HepG2 (cell line): Measurements from ENCODE around the gene SPTBN5. TPM values are rescaled to one million over a fixed set of nuclear protein-coding genes. Genes with fewer than 3 reads are reported as not detected.

Source experiments
- CEBPB ChIP-seq: IDR thresholded peaks from 2 replicates; pipeline ENCODE4 v1.6.1; 2011; ENCODE audit warnings: low read depth, low read length, improper control_type of control experiment, borderline replicate concordance
- HOXD1 ChIP-seq: sonication (generic); formaldehyde crosslinking; IDR thresholded peaks from 2 replicates; pipeline ENCODE4 v1.5.0; 2020; ENCODE audit warnings: missing genetic modification reagents
- KAT8 ChIP-seq: IDR thresholded peaks from 2 replicates; pipeline ENCODE4 v1.6.1; 2016; ENCODE audit warnings: missing genetic modification reagents, missing compliant biosample characterization
- SP2 ChIP-seq: sonication (generic); formaldehyde crosslinking; IDR thresholded peaks from 2 replicates; pipeline ENCODE4 v1.5.1; 2020; ENCODE audit warnings: mild to moderate bottlenecking, missing genetic modification reagents
- ZFAT ChIP-seq: sonication (generic); formaldehyde crosslinking; conservative IDR thresholded peaks from 2 replicates; pipeline ENCODE4 v1.8.1; 2023; ENCODE audit warnings: missing genetic modification reagents, inconsistent platforms
- ZMYM4 ChIP-seq: sonication (generic); formaldehyde crosslinking; IDR thresholded peaks from 2 replicates; pipeline ENCODE4 v1.8.1; 2023; ENCODE audit warnings: mild to moderate bottlenecking, missing genetic modification reagents
- ZNF350 ChIP-seq: sonication (generic); formaldehyde crosslinking; IDR thresholded peaks from 2 replicates; pipeline ENCODE4 v1.4.0; 2020; ENCODE audit warnings: mild to moderate bottlenecking, low read depth, missing genetic modification reagents, borderline replicate concordance
- ZNF577 ChIP-seq: sonication (generic); formaldehyde crosslinking; IDR thresholded peaks from 2 replicates; pipeline ENCODE4 v1.4.0; 2020; ENCODE audit warnings: mild to moderate bottlenecking, low read depth, missing genetic modification reagents, borderline replicate concordance
- ZNF678 ChIP-seq: sonication (generic); formaldehyde crosslinking; IDR thresholded peaks from 2 replicates; pipeline ENCODE4 v1.4.0; 2020; ENCODE audit warnings: mild to moderate bottlenecking, missing genetic modification reagents
- polyA plus RNA-seq, 8 experiments: library from polyadenylated mRNA; depleted of rRNA in 3 of 8; stranded (reverse) in 7 of 8; unstranded in 1 of 8; fragments of >200 nt; fragmentation: Illumina TruSeq in 4 of 8; extraction: Trizol in 4 of 8; gene quantifications; 2 replicates each; pipeline versions ENCODE4 v1.2.1 to v1.2.3, GENCODE V29; 2011 to 2016; ENCODE audit warnings: low read depth in 4 of 8, missing spikeins in 1 of 8, mixed read lengths in 1 of 8; ENCODE audit not compliant: insufficient read depth in 1 of 8
- total RNA-seq, 5 experiments: library from RNA; depleted of rRNA; stranded (reverse); fragments of >200 nt; fragmentation: Illumina TruSeq; extraction: Trizol; gene quantifications; 2 replicates each; pipeline ENCODE4 v1.2.3, GENCODE V29; 2016; ENCODE audit warnings: low read depth in 1 of 5
- TF ChIP-seq, protein P1 (sequence below): sonication (generic); formaldehyde crosslinking; IDR thresholded peaks from 2 replicates; pipeline ENCODE4 v1.4.0; 2020; ENCODE audit warnings: missing genetic modification reagents
- TF ChIP-seq, protein P2 (sequence below): sonication (generic); formaldehyde crosslinking; IDR thresholded peaks from 2 replicates; pipeline ENCODE4 v1.4.0; 2020; ENCODE audit warnings: missing genetic modification reagents

Gene SPTBN5
- total and polyA plus RNA-seq, 2 of the 13 experiments (the other 11 are each of a cell fraction or from before 2014, with no cell fraction given), result 0.01 to 0.07 TPM

DNA sequence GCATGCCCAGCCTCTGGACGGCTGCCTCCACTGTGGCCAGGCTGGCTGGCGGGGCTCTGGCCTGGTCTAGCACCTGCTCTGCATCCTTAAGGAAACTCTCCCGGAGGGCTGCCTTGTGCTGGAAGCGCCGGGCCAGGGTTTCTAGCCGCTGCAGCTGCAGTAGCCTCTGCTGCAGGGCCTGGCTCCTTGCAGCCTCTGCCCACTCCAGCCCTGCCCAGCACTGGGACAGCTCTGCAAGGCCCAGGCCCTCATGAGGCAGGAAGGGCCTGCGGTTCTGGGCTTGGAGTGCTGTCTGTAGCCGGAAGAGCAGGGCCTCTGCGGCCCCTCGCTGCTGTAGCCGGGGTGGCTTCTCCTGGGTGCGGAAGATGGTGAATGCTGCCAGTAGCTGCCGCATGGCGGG is 8.0 kb downstream of the SPTBN5 start (continued):
- TF ChIP-seq HOXD1 (CRISPR knock-in tag) (no peak), ZNF577 (CRISPR knock-in tag) (no peak), ZFAT (CRISPR knock-in tag) (no peak), ZNF350 (CRISPR knock-in tag) (no peak), CEBPB (no peak), KAT8 (CRISPR knock-in tag) (no peak), ZMYM4 (CRISPR knock-in tag) (no peak), SP2 (no peak), ZNF678 (CRISPR knock-in tag) (no peak)
- TF ChIP-seq, protein P1, sequence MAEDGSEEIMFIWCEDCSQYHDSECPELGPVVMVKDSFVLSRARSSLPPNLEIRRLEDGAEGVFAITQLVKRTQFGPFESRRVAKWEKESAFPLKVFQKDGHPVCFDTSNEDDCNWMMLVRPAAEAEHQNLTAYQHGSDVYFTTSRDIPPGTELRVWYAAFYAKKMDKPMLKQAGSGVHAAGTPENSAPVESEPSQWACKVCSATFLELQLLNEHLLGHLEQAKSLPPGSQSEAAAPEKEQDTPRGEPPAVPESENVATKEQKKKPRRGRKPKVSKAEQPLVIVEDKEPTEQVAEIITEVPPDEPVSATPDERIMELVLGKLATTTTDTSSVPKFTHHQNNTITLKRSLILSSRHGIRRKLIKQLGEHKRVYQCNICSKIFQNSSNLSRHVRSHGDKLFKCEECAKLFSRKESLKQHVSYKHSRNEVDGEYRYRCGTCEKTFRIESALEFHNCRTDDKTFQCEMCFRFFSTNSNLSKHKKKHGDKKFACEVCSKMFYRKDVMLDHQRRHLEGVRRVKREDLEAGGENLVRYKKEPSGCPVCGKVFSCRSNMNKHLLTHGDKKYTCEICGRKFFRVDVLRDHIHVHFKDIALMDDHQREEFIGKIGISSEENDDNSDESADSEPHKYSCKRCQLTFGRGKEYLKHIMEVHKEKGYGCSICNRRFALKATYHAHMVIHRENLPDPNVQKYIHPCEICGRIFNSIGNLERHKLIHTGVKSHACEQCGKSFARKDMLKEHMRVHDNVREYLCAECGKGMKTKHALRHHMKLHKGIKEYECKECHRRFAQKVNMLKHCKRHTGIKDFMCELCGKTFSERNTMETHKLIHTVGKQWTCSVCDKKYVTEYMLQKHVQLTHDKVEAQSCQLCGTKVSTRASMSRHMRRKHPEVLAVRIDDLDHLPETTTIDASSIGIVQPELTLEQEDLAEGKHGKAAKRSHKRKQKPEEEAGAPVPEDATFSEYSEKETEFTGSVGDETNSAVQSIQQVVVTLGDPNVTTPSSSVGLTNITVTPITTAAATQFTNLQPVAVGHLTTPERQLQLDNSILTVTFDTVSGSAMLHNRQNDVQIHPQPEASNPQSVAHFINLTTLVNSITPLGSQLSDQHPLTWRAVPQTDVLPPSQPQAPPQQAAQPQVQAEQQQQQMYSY (CRISPR knock-in tag), result no peak
- TF ChIP-seq, protein P2, sequence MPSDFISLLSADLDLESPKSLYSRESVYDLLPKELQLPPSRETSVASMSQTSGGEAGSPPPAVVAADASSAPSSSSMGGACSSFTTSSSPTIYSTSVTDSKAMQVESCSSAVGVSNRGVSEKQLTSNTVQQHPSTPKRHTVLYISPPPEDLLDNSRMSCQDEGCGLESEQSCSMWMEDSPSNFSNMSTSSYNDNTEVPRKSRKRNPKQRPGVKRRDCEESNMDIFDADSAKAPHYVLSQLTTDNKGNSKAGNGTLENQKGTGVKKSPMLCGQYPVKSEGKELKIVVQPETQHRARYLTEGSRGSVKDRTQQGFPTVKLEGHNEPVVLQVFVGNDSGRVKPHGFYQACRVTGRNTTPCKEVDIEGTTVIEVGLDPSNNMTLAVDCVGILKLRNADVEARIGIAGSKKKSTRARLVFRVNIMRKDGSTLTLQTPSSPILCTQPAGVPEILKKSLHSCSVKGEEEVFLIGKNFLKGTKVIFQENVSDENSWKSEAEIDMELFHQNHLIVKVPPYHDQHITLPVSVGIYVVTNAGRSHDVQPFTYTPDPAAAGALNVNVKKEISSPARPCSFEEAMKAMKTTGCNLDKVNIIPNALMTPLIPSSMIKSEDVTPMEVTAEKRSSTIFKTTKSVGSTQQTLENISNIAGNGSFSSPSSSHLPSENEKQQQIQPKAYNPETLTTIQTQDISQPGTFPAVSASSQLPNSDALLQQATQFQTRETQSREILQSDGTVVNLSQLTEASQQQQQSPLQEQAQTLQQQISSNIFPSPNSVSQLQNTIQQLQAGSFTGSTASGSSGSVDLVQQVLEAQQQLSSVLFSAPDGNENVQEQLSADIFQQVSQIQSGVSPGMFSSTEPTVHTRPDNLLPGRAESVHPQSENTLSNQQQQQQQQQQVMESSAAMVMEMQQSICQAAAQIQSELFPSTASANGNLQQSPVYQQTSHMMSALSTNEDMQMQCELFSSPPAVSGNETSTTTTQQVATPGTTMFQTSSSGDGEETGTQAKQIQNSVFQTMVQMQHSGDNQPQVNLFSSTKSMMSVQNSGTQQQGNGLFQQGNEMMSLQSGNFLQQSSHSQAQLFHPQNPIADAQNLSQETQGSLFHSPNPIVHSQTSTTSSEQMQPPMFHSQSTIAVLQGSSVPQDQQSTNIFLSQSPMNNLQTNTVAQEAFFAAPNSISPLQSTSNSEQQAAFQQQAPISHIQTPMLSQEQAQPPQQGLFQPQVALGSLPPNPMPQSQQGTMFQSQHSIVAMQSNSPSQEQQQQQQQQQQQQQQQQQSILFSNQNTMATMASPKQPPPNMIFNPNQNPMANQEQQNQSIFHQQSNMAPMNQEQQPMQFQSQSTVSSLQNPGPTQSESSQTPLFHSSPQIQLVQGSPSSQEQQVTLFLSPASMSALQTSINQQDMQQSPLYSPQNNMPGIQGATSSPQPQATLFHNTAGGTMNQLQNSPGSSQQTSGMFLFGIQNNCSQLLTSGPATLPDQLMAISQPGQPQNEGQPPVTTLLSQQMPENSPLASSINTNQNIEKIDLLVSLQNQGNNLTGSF (CRISPR knock-in tag), result no peak
